Measurements from ENCODE around the gene SLC17A5. TPM values are rescaled to one million over a fixed set of nuclear protein-coding genes. Genes with fewer than 3 reads are reported as not detected.
A peak's percentile ranks its signal among the peaks of the same experiment; 100 is the strongest.

The SLC17A5 gene, protein sequence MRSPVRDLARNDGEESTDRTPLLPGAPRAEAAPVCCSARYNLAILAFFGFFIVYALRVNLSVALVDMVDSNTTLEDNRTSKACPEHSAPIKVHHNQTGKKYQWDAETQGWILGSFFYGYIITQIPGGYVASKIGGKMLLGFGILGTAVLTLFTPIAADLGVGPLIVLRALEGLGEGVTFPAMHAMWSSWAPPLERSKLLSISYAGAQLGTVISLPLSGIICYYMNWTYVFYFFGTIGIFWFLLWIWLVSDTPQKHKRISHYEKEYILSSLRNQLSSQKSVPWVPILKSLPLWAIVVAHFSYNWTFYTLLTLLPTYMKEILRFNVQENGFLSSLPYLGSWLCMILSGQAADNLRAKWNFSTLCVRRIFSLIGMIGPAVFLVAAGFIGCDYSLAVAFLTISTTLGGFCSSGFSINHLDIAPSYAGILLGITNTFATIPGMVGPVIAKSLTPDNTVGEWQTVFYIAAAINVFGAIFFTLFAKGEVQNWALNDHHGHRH
- 10.5 and 11.0 TPM in 2 replicates for polyA plus RNA-seq (2013)

DNA sequence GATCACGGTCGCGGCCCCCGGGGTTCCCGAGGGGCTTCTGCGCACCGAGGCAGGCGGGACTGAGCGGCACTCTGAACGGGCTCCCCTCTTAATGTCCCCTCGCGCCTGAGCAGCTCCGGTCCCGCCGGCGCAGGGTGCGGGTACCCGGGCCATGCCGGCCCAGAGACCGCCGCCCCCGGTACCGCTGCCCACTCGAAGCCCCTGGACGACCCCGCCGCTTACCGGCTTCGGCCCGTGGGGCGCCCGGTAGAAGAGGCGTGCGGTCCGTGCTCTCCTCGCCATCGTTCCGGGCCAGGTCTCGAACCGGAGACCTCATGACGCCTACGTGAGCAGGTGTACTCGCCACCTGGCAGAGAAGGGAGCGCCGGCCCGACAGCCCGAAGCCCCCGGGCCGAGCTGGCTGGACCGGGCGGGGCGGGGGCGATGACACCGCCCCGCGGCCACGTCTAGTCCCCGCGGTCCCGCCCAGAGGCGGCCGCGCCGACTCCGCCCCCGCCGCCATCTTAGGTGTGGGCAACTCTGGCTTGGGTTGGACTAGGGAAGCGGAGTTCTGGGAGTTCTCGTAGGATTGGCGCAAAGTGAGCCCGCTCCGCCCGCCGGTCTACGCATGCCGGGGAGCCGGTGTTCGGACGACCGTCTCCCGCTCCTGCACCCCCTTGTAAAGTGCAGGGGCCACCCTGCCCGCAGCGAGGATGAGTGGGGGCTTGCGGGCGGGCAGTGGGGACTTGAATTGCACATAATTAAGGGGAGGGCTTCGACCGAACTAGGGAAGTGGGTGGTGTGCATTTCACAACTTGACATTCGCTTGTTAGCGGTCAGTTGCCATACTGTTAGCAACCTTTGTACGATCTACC is at the start of gene SLC17A5:
Gene SLC17A5 (minus strand): TSS at position 422 of the 854 bp plus-strand sequence. CDS start 106 bp downstream, at position 316.
- H3K36me3 ChIP-seq (ENCODE audit: control insufficient read depth in 1 of 2, insufficient read depth in 2 of 2, low read length in 2 of 2): no peaks in the 10 kb centered on the region
- peak within 1 kb of the TSS; percentile 25 for H3K4ac ChIP-seq (ENCODE audit: low read depth, low read length)
- peak within 1 kb of the TSS; percentile 83 for H3K14ac ChIP-seq (ENCODE audit: low read length)
- peaks cover 0 to 2% of the 10 kb centered on the region in 2 experiments for H3K4me1 ChIP-seq (ENCODE audit: control insufficient read depth in 1 of 2, insufficient read depth in 2 of 2, low read length in 2 of 2)
- H3K18ac ChIP-seq (ENCODE audit: low read length): peak within 1 kb of the TSS; percentile 80
- H3K79me2 ChIP-seq (ENCODE audit: control insufficient read depth, insufficient read depth, low read length, poor library complexity): peaks cover 3% of the 10 kb centered on the region
- no peak within 1 kb of the TSS for H3K23ac ChIP-seq (ENCODE audit: low read length)
- H4K91ac ChIP-seq (ENCODE audit: low read depth, low read length): peak within 1 kb of the TSS; percentile 81
- H4K12ac ChIP-seq (ENCODE audit: low read depth, low read length): peak within 1 kb of the TSS; percentile 57
- DNase-seq: peak; percentile 95 to 97
- peak within 1 kb of the TSS; percentile 63 for H3K27ac ChIP-seq (ENCODE audit: low read depth, low read length)
- peak within 1 kb of the TSS; percentile 37 for H2BK120ac ChIP-seq (ENCODE audit: insufficient read depth, low read length, poor library complexity)
- no peak within 1 kb of the TSS for H2AK5ac ChIP-seq (ENCODE audit: low read length)
- peak within 1 kb of the TSS; percentile 94 for H2AFZ ChIP-seq (ENCODE audit: insufficient read depth, low read length, poor library complexity)
- WGBS (ENCODE audit: extremely low coverage, insufficient coverage, insufficient read length): no CpG with 5 or more reads among the region's 90 CpGs
- H3K9ac ChIP-seq (ENCODE audit: low read length): peak within 1 kb of the TSS; percentile 60
- H3K9me3 ChIP-seq (ENCODE audit: insufficient read depth, low read depth, low read length): no peaks in the 10 kb centered on the region
- peaks cover 5% of the 10 kb centered on the region for H3K79me1 ChIP-seq (ENCODE audit: low read length)
- peak within 1 kb of the TSS; percentile 65 for H2BK5ac ChIP-seq (ENCODE audit: low read depth, low read length, poor library complexity)
- H4K8ac ChIP-seq (ENCODE audit: low read depth, low read length): peak within 1 kb of the TSS; percentile 89
- no peak within 1 kb of the TSS for H2BK12ac ChIP-seq (ENCODE audit: low read length)
- peak within 1 kb of the TSS; percentile 88 for H3K4me3 ChIP-seq (ENCODE audit: low read depth, low read length)
- no peaks in the 10 kb centered on the region for H3K27me3 ChIP-seq (ENCODE audit: insufficient read depth, low read length)
- peak within 1 kb of the TSS; percentile 81 for H3K4me2 ChIP-seq (ENCODE audit: low read length)

DNA sequence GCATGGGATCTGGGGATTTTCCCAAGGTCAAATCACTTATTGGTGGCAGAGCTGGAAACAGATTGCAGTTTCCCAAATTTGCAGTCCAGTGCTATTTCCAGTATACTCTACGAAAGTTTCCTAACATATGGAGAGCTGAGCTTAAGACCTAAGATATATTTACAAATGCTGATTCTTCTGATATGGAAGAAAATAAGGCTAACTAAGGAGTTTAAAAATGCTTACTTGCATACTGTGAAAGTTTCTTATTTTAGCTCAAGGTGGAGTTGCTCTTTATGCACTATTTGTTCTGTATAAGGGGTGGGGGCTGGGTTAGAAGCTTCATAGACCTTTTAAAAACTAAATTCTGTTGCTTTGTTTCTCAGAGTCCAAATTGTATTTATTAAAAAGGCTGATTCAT is 49.7 kb upstream of the SLC17A5 start:
- Histone ChIP-seq H3K79me1 (ENCODE audit: low read length) (no peaks in the 10 kb centered on the region), H2AK5ac (ENCODE audit: low read length) (no peak overlapping the region), H4K8ac (ENCODE audit: low read depth, low read length) (no peak overlapping the region), H4K91ac (ENCODE audit: low read depth, low read length) (no peak overlapping the region), H3K4ac (ENCODE audit: low read depth, low read length) (no peak overlapping the region), H3K79me2 (ENCODE audit: control insufficient read depth, insufficient read depth, low read length, poor library complexity) (no peaks in the 10 kb centered on the region), H2BK5ac (ENCODE audit: low read depth, low read length, poor library complexity) (no peak overlapping the region), H3K27ac (ENCODE audit: low read depth, low read length) (no peak overlapping the region), H3K4me1 (ENCODE audit: control insufficient read depth in 1 of 2, insufficient read depth in 2 of 2, low read length in 2 of 2) (peaks cover 0 to 3% of the 10 kb centered on the region in 2 experiments), H2BK12ac (ENCODE audit: low read length) (no peak overlapping the region), H3K18ac (ENCODE audit: low read length) (no peak overlapping the region), H3K27me3 (ENCODE audit: insufficient read depth, low read length) (no peaks in the 10 kb centered on the region), H2AFZ (ENCODE audit: insufficient read depth, low read length, poor library complexity) (no peak overlapping the region), H3K14ac (ENCODE audit: low read length) (no peak overlapping the region), H3K23ac (ENCODE audit: low read length) (no peak overlapping the region), H4K12ac (ENCODE audit: low read depth, low read length) (no peak overlapping the region), H3K4me3 (ENCODE audit: low read depth, low read length) (no peak overlapping the region), H3K9me3 (ENCODE audit: insufficient read depth, low read depth, low read length) (no peaks in the 10 kb centered on the region), H3K9ac (ENCODE audit: low read length) (no peak overlapping the region), H3K36me3 (ENCODE audit: control insufficient read depth in 1 of 2, insufficient read depth in 2 of 2, low read length in 2 of 2) (no peaks in the 10 kb centered on the region), H3K4me2 (ENCODE audit: low read length) (no peak overlapping the region), H2BK120ac (ENCODE audit: insufficient read depth, low read length, poor library complexity) (no peak overlapping the region)
- DNase-seq: no peak
- no CpG with 5 or more reads among the region's 1 CpG for WGBS (ENCODE audit: extremely low coverage, insufficient coverage, insufficient read length)

DNA sequence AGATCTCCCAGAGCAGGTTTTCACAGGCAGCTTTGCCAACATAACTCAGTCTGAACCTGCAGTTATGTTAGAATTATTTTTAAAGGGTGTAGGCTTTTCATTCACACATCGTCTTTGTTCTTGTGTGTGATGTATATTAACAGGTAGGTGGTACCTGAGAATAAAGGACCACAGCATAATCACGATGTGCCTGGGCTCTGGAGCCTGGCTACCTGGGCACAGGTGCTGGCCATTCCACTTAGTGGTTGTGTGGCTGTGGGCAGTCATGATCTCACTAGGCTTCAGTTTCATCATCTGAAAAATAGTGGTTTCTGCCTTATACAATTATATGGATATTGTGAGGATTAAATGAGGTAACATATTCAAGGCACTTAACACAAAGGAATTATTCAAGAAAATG is 48.7 kb upstream of the SLC17A5 start:
- H4K8ac ChIP-seq (ENCODE audit: low read depth, low read length): no peak overlapping the region
- no peak overlapping the region for H3K18ac ChIP-seq (ENCODE audit: low read length)
- DNase-seq: no peak
- no peaks in the 10 kb centered on the region for H3K79me2 ChIP-seq (ENCODE audit: control insufficient read depth, insufficient read depth, low read length, poor library complexity)
- H2AFZ ChIP-seq (ENCODE audit: insufficient read depth, low read length, poor library complexity): no peak overlapping the region
- no peak overlapping the region for H2AK5ac ChIP-seq (ENCODE audit: low read length)
- H3K23ac ChIP-seq (ENCODE audit: low read length): no peak overlapping the region
- no peak overlapping the region for H3K27ac ChIP-seq (ENCODE audit: low read depth, low read length)
- no peak overlapping the region for H3K4me3 ChIP-seq (ENCODE audit: low read depth, low read length)
- no peak overlapping the region for H3K4ac ChIP-seq (ENCODE audit: low read depth, low read length)
- H4K12ac ChIP-seq (ENCODE audit: low read depth, low read length): no peak overlapping the region
- no peak overlapping the region for H3K4me2 ChIP-seq (ENCODE audit: low read length)
- H2BK12ac ChIP-seq (ENCODE audit: low read length): no peak overlapping the region
- no peak overlapping the region for H4K91ac ChIP-seq (ENCODE audit: low read depth, low read length)
- H3K14ac ChIP-seq (ENCODE audit: low read length): no peak overlapping the region
- H2BK120ac ChIP-seq (ENCODE audit: insufficient read depth, low read length, poor library complexity): no peak overlapping the region
- no peak overlapping the region for H2BK5ac ChIP-seq (ENCODE audit: low read depth, low read length, poor library complexity)
- H3K9ac ChIP-seq (ENCODE audit: low read length): no peak overlapping the region
- H3K36me3 ChIP-seq (ENCODE audit: control insufficient read depth in 1 of 2, insufficient read depth in 2 of 2, low read length in 2 of 2): no peaks in the 10 kb centered on the region
- no CpG with 5 or more reads among the region's 2 CpGs for WGBS (ENCODE audit: extremely low coverage, insufficient coverage, insufficient read length)
- peaks cover 0 to 3% of the 10 kb centered on the region in 2 experiments for H3K4me1 ChIP-seq (ENCODE audit: control insufficient read depth in 1 of 2, insufficient read depth in 2 of 2, low read length in 2 of 2)
- no peaks in the 10 kb centered on the region for H3K9me3 ChIP-seq (ENCODE audit: insufficient read depth, low read depth, low read length)
- no peaks in the 10 kb centered on the region for H3K27me3 ChIP-seq (ENCODE audit: insufficient read depth, low read length)
- no peaks in the 10 kb centered on the region for H3K79me1 ChIP-seq (ENCODE audit: low read length)

DNA sequence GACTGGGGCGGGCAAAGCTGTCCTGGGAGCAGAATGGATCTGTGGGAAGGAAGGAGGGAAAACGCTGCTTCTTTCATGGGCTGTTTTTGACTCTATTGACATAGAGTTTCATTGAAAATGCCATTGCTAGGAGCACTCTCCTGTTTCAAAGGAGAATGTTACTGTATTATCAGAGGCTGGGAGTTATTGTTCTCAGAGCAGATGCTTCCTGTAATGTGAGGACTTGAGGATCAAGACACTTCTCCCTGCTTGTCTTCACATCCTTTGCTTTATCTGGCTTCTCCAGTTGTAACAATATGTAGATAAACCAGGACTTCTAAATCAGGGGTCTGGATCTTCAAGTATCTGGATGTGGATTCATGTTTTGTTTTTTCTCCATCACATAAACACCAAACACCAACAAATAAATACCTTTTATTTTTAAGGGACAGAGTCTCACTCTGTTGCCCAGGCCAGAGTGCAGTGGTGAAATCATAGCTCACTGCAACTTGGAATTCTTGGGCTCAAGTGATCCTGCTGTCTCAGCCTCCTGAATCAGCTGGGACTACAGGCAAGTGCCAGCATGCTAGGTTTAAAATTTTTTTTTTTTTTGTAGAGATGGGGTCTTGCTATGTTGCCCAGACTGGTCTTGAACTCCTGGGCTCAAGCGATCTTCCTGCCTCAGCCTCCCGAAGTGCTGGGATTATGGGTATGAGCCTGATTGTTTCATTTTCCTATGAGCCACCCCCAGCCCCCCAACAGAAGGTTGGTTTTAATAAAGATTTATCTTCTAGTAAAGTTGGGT is 46.1 kb upstream of the SLC17A5 start:
- Histone ChIP-seq H3K79me1 (ENCODE audit: low read length) (peaks cover 3% of the 10 kb centered on the region), H3K18ac (ENCODE audit: low read length) (no peak overlapping the region), H2BK12ac (ENCODE audit: low read length) (no peak overlapping the region), H3K4me2 (ENCODE audit: low read length) (no peak overlapping the region), H3K27ac (ENCODE audit: low read depth, low read length) (no peak overlapping the region), H3K4me1 (ENCODE audit: control insufficient read depth in 1 of 2, insufficient read depth in 2 of 2, low read length in 2 of 2) (peaks cover 0 to 3% of the 10 kb centered on the region in 2 experiments), H3K27me3 (ENCODE audit: insufficient read depth, low read length) (no peaks in the 10 kb centered on the region), H3K4me3 (ENCODE audit: low read depth, low read length) (no peak overlapping the region), H4K8ac (ENCODE audit: low read depth, low read length) (no peak overlapping the region), H3K9ac (ENCODE audit: low read length) (no peak overlapping the region), H3K4ac (ENCODE audit: low read depth, low read length) (no peak overlapping the region), H2AFZ (ENCODE audit: insufficient read depth, low read length, poor library complexity) (no peak overlapping the region), H2AK5ac (ENCODE audit: low read length) (no peak overlapping the region), H3K14ac (ENCODE audit: low read length) (no peak overlapping the region), H4K12ac (ENCODE audit: low read depth, low read length) (no peak overlapping the region), H2BK120ac (ENCODE audit: insufficient read depth, low read length, poor library complexity) (no peak overlapping the region), H3K23ac (ENCODE audit: low read length) (no peak overlapping the region), H2BK5ac (ENCODE audit: low read depth, low read length, poor library complexity) (no peak overlapping the region), H3K9me3 (ENCODE audit: insufficient read depth, low read depth, low read length) (no peaks in the 10 kb centered on the region), H4K91ac (ENCODE audit: low read depth, low read length) (no peak overlapping the region), H3K36me3 (ENCODE audit: control insufficient read depth in 1 of 2, insufficient read depth in 2 of 2, low read length in 2 of 2) (no peaks in the 10 kb centered on the region), H3K79me2 (ENCODE audit: control insufficient read depth, insufficient read depth, low read length, poor library complexity) (no peaks in the 10 kb centered on the region)
- no CpG with 5 or more reads among the region's 4 CpGs for WGBS (ENCODE audit: extremely low coverage, insufficient coverage, insufficient read length)
- DNase-seq: no peak

Data from trophoblast cell (in vitro differentiated cells and primary cell).